Measurements from ENCODE around the gene PPP1R9B. TPM values are rescaled to one million over a fixed set of nuclear protein-coding genes. Genes with fewer than 3 reads are reported as not detected.

Gene PPP1R9B
- total RNA-seq, 1 experiment from 2014 or later = 21.7 TPM

- Mint-ChIP-seq H3K9me3 (no peaks in the 10 kb centered on the region), H3K27me3 (ENCODE audit: low read depth) (peaks cover 33% of the 10 kb centered on the region), H3K36me3 (no peaks in the 10 kb centered on the region), H3K4me3 (peak overlapping the region; percentile 79), H3K4me1 (peaks cover 10% of the 10 kb centered on the region), H3K27ac (peak overlapping the region; percentile 51)
- ChIA-PET POLR2A (interaction anchor here (0.6 to 2.4 kb wide), 6 partner anchors 9 to 60 kb away, joined by 3 to 22 read pairs (median 4); no protein-coding TSS in a partner anchor), CTCF (interaction anchor here (0.6 to 2.7 kb wide), 37 partner anchors 8 to 236 kb away, joined by 3 to 46 read pairs (median 5); partner anchors contain the start of genes COL1A1, DLX4, ITGA3 and LRRC59)
- peak; percentile 96 for DNase-seq (ENCODE audit: low spot score)
- peak; percentile 92 for ATAC-seq
- TF ChIP-seq, protein P1, sequence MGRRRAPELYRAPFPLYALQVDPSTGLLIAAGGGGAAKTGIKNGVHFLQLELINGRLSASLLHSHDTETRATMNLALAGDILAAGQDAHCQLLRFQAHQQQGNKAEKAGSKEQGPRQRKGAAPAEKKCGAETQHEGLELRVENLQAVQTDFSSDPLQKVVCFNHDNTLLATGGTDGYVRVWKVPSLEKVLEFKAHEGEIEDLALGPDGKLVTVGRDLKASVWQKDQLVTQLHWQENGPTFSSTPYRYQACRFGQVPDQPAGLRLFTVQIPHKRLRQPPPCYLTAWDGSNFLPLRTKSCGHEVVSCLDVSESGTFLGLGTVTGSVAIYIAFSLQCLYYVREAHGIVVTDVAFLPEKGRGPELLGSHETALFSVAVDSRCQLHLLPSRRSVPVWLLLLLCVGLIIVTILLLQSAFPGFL (CRISPR knock-in tag; IDR thresholded peaks at IDR 0.05; ENCODE audit: borderline replicate concordance) = no peak
- TF ChIP-seq ZNF138 (CRISPR knock-in tag; conservative IDR thresholded peaks at IDR 0.05) (no peak), HMGA2 (CRISPR knock-in tag; IDR thresholded peaks at IDR 0.05) (no peak), KAT7 (CRISPR knock-in tag; IDR thresholded peaks at IDR 0.05; ENCODE audit: borderline replicate concordance) (no peak), ELF4 (CRISPR knock-in tag; IDR thresholded peaks at IDR 0.05; ENCODE audit: low read depth) (no peak), MAX (CRISPR knock-in tag; IDR thresholded peaks at IDR 0.05) (peak; percentile 72), CREB1 (CRISPR knock-in tag; IDR thresholded peaks at IDR 0.05) (0 out of 2 replicates have a peak, but pooled peaks have one; percentile 79), GABPB1 (CRISPR knock-in tag; IDR thresholded peaks at IDR 0.05) (no peak), SMAD3 (CRISPR knock-in tag; IDR thresholded peaks at IDR 0.05; ENCODE audit: borderline replicate concordance) (no peak), ZBTB21 (CRISPR knock-in tag; IDR thresholded peaks at IDR 0.05; ENCODE audit: borderline replicate concordance) (peak; percentile 39; the same call in 1 of the 2 replicates), USF1 (CRISPR knock-in tag; IDR thresholded peaks at IDR 0.05) (no peak), CBFB (CRISPR knock-in tag; IDR thresholded peaks at IDR 0.05; ENCODE audit: low read depth) (no peak), CREM (CRISPR knock-in tag; IDR thresholded peaks at IDR 0.05) (peak; percentile 73; the same call in 1 of the 2 replicates), FOXK1 (CRISPR knock-in tag; IDR thresholded peaks at IDR 0.05) (peak; percentile 91; the same call in 1 of the 2 replicates), SP1 (CRISPR knock-in tag; conservative IDR thresholded peaks at IDR 0.05) (peak; percentile 89), SMAD4 (CRISPR knock-in tag; IDR thresholded peaks at IDR 0.05) (no peak), E2F5 (CRISPR knock-in tag; IDR thresholded peaks at IDR 0.05) (peak; percentile 93), ZNF121 (CRISPR knock-in tag; IDR thresholded peaks at IDR 0.05) (peak; percentile 98), ETV6 (CRISPR knock-in tag; IDR thresholded peaks at IDR 0.05) (peak; percentile 86), ZBTB43 (CRISPR knock-in tag; IDR thresholded peaks at IDR 0.05) (no peak), NFE2L1 (CRISPR knock-in tag; IDR thresholded peaks at IDR 0.05) (peak; percentile 41; the same call in 1 of the 2 replicates)
- TF ChIP-seq, protein P2, sequence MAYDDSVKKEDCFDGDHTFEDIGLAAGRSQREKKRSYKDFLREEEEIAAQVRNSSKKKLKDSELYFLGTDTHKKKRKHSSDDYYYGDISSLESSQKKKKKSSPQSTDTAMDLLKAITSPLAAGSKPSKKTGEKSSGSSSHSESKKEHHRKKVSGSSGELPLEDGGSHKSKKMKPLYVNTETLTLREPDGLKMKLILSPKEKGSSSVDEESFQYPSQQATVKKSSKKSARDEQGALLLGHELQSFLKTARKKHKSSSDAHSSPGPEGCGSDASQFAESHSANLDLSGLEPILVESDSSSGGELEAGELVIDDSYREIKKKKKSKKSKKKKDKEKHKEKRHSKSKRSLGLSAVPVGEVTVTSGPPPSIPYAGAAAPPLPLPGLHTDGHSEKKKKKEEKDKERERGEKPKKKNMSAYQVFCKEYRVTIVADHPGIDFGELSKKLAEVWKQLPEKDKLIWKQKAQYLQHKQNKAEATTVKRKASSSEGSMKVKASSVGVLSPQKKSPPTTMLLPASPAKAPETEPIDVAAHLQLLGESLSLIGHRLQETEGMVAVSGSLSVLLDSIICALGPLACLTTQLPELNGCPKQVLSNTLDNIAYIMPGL (CRISPR knock-in tag; IDR thresholded peaks at IDR 0.05) = peak; percentile 93
- TF ChIP-seq, protein P3, sequence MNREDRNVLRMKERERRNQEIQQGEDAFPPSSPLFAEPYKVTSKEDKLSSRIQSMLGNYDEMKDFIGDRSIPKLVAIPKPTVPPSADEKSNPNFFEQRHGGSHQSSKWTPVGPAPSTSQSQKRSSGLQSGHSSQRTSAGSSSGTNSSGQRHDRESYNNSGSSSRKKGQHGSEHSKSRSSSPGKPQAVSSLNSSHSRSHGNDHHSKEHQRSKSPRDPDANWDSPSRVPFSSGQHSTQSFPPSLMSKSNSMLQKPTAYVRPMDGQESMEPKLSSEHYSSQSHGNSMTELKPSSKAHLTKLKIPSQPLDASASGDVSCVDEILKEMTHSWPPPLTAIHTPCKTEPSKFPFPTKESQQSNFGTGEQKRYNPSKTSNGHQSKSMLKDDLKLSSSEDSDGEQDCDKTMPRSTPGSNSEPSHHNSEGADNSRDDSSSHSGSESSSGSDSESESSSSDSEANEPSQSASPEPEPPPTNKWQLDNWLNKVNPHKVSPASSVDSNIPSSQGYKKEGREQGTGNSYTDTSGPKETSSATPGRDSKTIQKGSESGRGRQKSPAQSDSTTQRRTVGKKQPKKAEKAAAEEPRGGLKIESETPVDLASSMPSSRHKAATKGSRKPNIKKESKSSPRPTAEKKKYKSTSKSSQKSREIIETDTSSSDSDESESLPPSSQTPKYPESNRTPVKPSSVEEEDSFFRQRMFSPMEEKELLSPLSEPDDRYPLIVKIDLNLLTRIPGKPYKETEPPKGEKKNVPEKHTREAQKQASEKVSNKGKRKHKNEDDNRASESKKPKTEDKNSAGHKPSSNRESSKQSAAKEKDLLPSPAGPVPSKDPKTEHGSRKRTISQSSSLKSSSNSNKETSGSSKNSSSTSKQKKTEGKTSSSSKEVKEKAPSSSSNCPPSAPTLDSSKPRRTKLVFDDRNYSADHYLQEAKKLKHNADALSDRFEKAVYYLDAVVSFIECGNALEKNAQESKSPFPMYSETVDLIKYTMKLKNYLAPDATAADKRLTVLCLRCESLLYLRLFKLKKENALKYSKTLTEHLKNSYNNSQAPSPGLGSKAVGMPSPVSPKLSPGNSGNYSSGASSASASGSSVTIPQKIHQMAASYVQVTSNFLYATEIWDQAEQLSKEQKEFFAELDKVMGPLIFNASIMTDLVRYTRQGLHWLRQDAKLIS (CRISPR knock-in tag; IDR thresholded peaks at IDR 0.05; ENCODE audit: borderline replicate concordance) = 0 out of 2 replicates have a peak, but pooled peaks have one; percentile 68
- TF ChIP-seq, protein P4, sequence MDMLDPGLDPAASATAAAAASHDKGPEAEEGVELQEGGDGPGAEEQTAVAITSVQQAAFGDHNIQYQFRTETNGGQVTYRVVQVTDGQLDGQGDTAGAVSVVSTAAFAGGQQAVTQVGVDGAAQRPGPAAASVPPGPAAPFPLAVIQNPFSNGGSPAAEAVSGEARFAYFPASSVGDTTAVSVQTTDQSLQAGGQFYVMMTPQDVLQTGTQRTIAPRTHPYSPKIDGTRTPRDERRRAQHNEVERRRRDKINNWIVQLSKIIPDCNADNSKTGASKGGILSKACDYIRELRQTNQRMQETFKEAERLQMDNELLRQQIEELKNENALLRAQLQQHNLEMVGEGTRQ (CRISPR knock-in tag; IDR thresholded peaks at IDR 0.05) = 0 out of 2 replicates have a peak, but pooled peaks have one; percentile 17
These were observed 10.8 kb upstream of the PPP1R9B start for GRCh38 chr17:50161023-50161910.

All from WTC11 (cell line).